Activated naive CD4-positive, alpha-beta T cell treated with anti-CD3 and anti-CD28 coated beads, Interleukin-2, amount 10 ng/mL, durations not matched to agents 7 days and 5 days (primary cell): ENCODE data around the gene CMPK1.

Source experiments
- CTCF ChIA-PET: fragments of 350-600 bp; sonication (Branson Sonifier 250); formaldehyde crosslinking; loops from one replicate; lab custom pipeline; 2021; ENCODE audit warnings: antibody characterized with exemption; lab: Charles Lee
- DNase-seq: peaks from one replicate; pipeline ENCODE4 v3.0.0-alpha.2; 2020
- H3K27ac Mint-ChIP-seq: one replicate; pipeline ENCODE4 v1.8.0; 2021; ENCODE audit warnings: mild to moderate bottlenecking, moderate library complexity, mixed read lengths
- H3K27me3 Mint-ChIP-seq: one replicate; pipeline ENCODE4 v1.8.0; 2021; ENCODE audit warnings: mild to moderate bottlenecking, mixed read lengths
- H3K36me3 Mint-ChIP-seq: one replicate; pipeline ENCODE4 v1.8.0; 2021; ENCODE audit warnings: mixed read lengths
- H3K4me1 Mint-ChIP-seq: one replicate; pipeline ENCODE4 v1.8.0; 2021; ENCODE audit warnings: mixed read lengths
- H3K4me3 Mint-ChIP-seq: one replicate; pipeline ENCODE4 v1.8.0; 2021; ENCODE audit warnings: mild to moderate bottlenecking, moderate library complexity, mixed read lengths
- H3K9me3 Mint-ChIP-seq: one replicate; pipeline ENCODE4 v1.8.0; 2021; ENCODE audit warnings: mixed read lengths

The CMPK1 gene

GRCh38 chr1:47361380-47361779 is 27.8 kb downstream of the CMPK1 start:
- no peak overlapping the region for H3K4me3 Mint-ChIP-seq
- no peak overlapping the region for H3K27ac Mint-ChIP-seq
- no peaks in the 10 kb centered on the region for H3K27me3 Mint-ChIP-seq
- H3K4me1 Mint-ChIP-seq = peaks cover 6% of the 10 kb centered on the region
- H3K9me3 Mint-ChIP-seq = no peaks in the 10 kb centered on the region
- DNase-seq = no peak
- CTCF ChIA-PET = no interaction called here
- H3K36me3 Mint-ChIP-seq = peaks cover 1% of the 10 kb centered on the region

- CTCF ChIA-PET = interaction anchor here (1.2 kb wide), 1 partner anchor 24 kb away, joined by 3 read pairs; no protein-coding TSS in a partner anchor
- H3K4me1 Mint-ChIP-seq = peaks cover 6% of the 10 kb centered on the region
- H3K36me3 Mint-ChIP-seq = peaks cover 1% of the 10 kb centered on the region
- no peak overlapping the region for H3K27ac Mint-ChIP-seq
- no peak overlapping the region for H3K4me3 Mint-ChIP-seq
- no peak for DNase-seq
- no peaks in the 10 kb centered on the region for H3K9me3 Mint-ChIP-seq
- no peaks in the 10 kb centered on the region for H3K27me3 Mint-ChIP-seq
Measured at GRCh38 chr1:47362828-47363227, 29.2 kb downstream of the CMPK1 start.

GRCh38 chr1:47367651-47368050 is 34.1 kb downstream of the CMPK1 start:
- Mint-ChIP-seq H3K36me3 (peaks cover 21% of the 10 kb centered on the region), H3K27me3 (no peaks in the 10 kb centered on the region), H3K9me3 (no peaks in the 10 kb centered on the region), H3K4me1 (peaks cover 6% of the 10 kb centered on the region), H3K4me3 (no peak overlapping the region), H3K27ac (no peak overlapping the region)
- no peak for DNase-seq
- CTCF ChIA-PET = interaction anchor here (0.7 kb wide), 1 partner anchor 28 kb away, joined by 3 read pairs; no protein-coding TSS in a partner anchor

GRCh38 chr1:47371016-47371517 is 37.5 kb downstream of the CMPK1 start:
- peaks cover 28% of the 10 kb centered on the region for H3K36me3 Mint-ChIP-seq

GRCh38 chr1:47374501-47374900 is 40.9 kb downstream of the CMPK1 start:
- Mint-ChIP-seq H3K27ac (no peak overlapping the region), H3K9me3 (no peaks in the 10 kb centered on the region), H3K36me3 (peaks cover 28% of the 10 kb centered on the region), H3K27me3 (no peaks in the 10 kb centered on the region), H3K4me1 (no peaks in the 10 kb centered on the region), H3K4me3 (no peak overlapping the region)
- CTCF ChIA-PET = no interaction called here
- no peak for DNase-seq

More at GRCh38 chr1:47371016-47371517, 37.5 kb downstream of the CMPK1 start:
- H3K27ac Mint-ChIP-seq = no peak overlapping the region
- CTCF ChIA-PET = interaction anchor here (0.7 to 1.2 kb wide), 2 partner anchors 33 to 55 kb away, joined by 3 read pairs; no protein-coding TSS in a partner anchor
- DNase-seq = no peak
- H3K4me3 Mint-ChIP-seq = no peak overlapping the region
- H3K9me3 Mint-ChIP-seq = no peaks in the 10 kb centered on the region
- H3K4me1 Mint-ChIP-seq = no peaks in the 10 kb centered on the region
- no peaks in the 10 kb centered on the region for H3K27me3 Mint-ChIP-seq

GRCh38 chr1:47378147-47378546 is 44.6 kb downstream of the CMPK1 start:
- Mint-ChIP-seq H3K36me3 (peaks cover 16% of the 10 kb centered on the region), H3K4me3 (no peak overlapping the region), H3K27me3 (no peaks in the 10 kb centered on the region), H3K4me1 (no peaks in the 10 kb centered on the region), H3K27ac (no peak overlapping the region), H3K9me3 (no peaks in the 10 kb centered on the region)
- CTCF ChIA-PET = no interaction called here
- DNase-seq = no peak

GRCh38 chr1:47380699-47381098 is 47.1 kb downstream of the CMPK1 start:
- DNase-seq = no peak
- Mint-ChIP-seq H3K4me3 (no peak overlapping the region), H3K4me1 (no peaks in the 10 kb centered on the region), H3K36me3 (peaks cover 12% of the 10 kb centered on the region), H3K27ac (no peak overlapping the region), H3K27me3 (no peaks in the 10 kb centered on the region), H3K9me3 (no peaks in the 10 kb centered on the region)
- CTCF ChIA-PET = no interaction called here

- CTCF ChIA-PET = no interaction called here
- Mint-ChIP-seq H3K4me1 (no peaks in the 10 kb centered on the region), H3K36me3 (peaks cover 12% of the 10 kb centered on the region), H3K9me3 (no peaks in the 10 kb centered on the region), H3K27ac (no peak overlapping the region), H3K27me3 (no peaks in the 10 kb centered on the region), H3K4me3 (no peak overlapping the region)
- no peak for DNase-seq
Measured at GRCh38 chr1:47382399-47382983, 48.9 kb downstream of the CMPK1 start.

- H3K4me3 Mint-ChIP-seq = no peak overlapping the region
Measured at GRCh38 chr1:47384083-47384482, 50.5 kb downstream of the CMPK1 start.

GRCh38 chr1:47385020-47385419 is 51.4 kb downstream of the CMPK1 start:
- H3K4me1 Mint-ChIP-seq = no peaks in the 10 kb centered on the region
- peaks cover 9% of the 10 kb centered on the region for H3K27me3 Mint-ChIP-seq
- no peak for DNase-seq
- CTCF ChIA-PET = no interaction called here
- no peak overlapping the region for H3K27ac Mint-ChIP-seq
- no peak overlapping the region for H3K4me3 Mint-ChIP-seq
- no peaks in the 10 kb centered on the region for H3K9me3 Mint-ChIP-seq
- peaks cover 6% of the 10 kb centered on the region for H3K36me3 Mint-ChIP-seq

More at GRCh38 chr1:47384083-47384482, 50.5 kb downstream of the CMPK1 start:
- peaks cover 4% of the 10 kb centered on the region for H3K27me3 Mint-ChIP-seq
- H3K4me1 Mint-ChIP-seq = no peaks in the 10 kb centered on the region
- no peak overlapping the region for H3K27ac Mint-ChIP-seq
- no peaks in the 10 kb centered on the region for H3K9me3 Mint-ChIP-seq
- no peak for DNase-seq
- peaks cover 11% of the 10 kb centered on the region for H3K36me3 Mint-ChIP-seq
- CTCF ChIA-PET = no interaction called here

GRCh38 chr1:47386268-47386667 is 52.7 kb downstream of the CMPK1 start:
- no peaks in the 10 kb centered on the region for H3K4me1 Mint-ChIP-seq
- DNase-seq = no peak
- H3K27me3 Mint-ChIP-seq = peaks cover 12% of the 10 kb centered on the region
- no peak overlapping the region for H3K27ac Mint-ChIP-seq
- peaks cover 2% of the 10 kb centered on the region for H3K36me3 Mint-ChIP-seq
- H3K9me3 Mint-ChIP-seq = no peaks in the 10 kb centered on the region
- CTCF ChIA-PET = interaction anchor here (1.0 kb wide), 2 partner anchors 24 to 50 kb away, joined by 3 read pairs; no protein-coding TSS in a partner anchor
- H3K4me3 Mint-ChIP-seq = no peak overlapping the region

- H3K27me3 Mint-ChIP-seq = peaks cover 16% of the 10 kb centered on the region
- no peak for DNase-seq
- CTCF ChIA-PET = interaction anchor here (0.8 to 4.7 kb wide), 12 partner anchors 35 to 338 kb away, joined by 3 to 40 read pairs (median 4); partner anchors contain the start of gene FOXD2
- H3K9me3 Mint-ChIP-seq = no peaks in the 10 kb centered on the region
- no peaks in the 10 kb centered on the region for H3K4me1 Mint-ChIP-seq
- no peak overlapping the region for H3K27ac Mint-ChIP-seq
- H3K4me3 Mint-ChIP-seq = no peak overlapping the region
- H3K36me3 Mint-ChIP-seq = peaks cover 2% of the 10 kb centered on the region
Measured at GRCh38 chr1:47388030-47388890, 54.7 kb downstream of the CMPK1 start.

GRCh38 chr1:47388891-47389238 is 55.3 kb downstream of the CMPK1 start:
- H3K4me3 Mint-ChIP-seq = no peak overlapping the region

GRCh38 chr1:47389731-47390130 is 56.1 kb downstream of the CMPK1 start:
- no peak for DNase-seq
- Mint-ChIP-seq H3K4me3 (no peak overlapping the region), H3K36me3 (no peaks in the 10 kb centered on the region), H3K27ac (no peak overlapping the region), H3K9me3 (no peaks in the 10 kb centered on the region), H3K27me3 (peaks cover 23% of the 10 kb centered on the region), H3K4me1 (no peaks in the 10 kb centered on the region)
- CTCF ChIA-PET = interaction anchor here (0.8 to 4.7 kb wide), 8 partner anchors 10 to 337 kb away, joined by 3 to 40 read pairs (median 4); partner anchors contain the start of gene FOXD2

More at GRCh38 chr1:47388891-47389238, 55.3 kb downstream of the CMPK1 start:
- H3K36me3 Mint-ChIP-seq = peaks cover 2% of the 10 kb centered on the region
- H3K4me1 Mint-ChIP-seq = no peaks in the 10 kb centered on the region
- CTCF ChIA-PET = interaction anchor here (0.8 to 4.7 kb wide), 13 partner anchors 11 to 338 kb away, joined by 3 to 40 read pairs (median 4); partner anchors contain the start of gene FOXD2
- H3K9me3 Mint-ChIP-seq = no peaks in the 10 kb centered on the region
- H3K27ac Mint-ChIP-seq = no peak overlapping the region
- H3K27me3 Mint-ChIP-seq = peaks cover 18% of the 10 kb centered on the region
- DNase-seq = peak; percentile 65
